HG03196 (cell line): ENCODE data around the gene DHX8.

Experiments
- ATAC-seq: cut with Tn5 transposase; IDR thresholded peaks from one replicate; pipeline ENCODE4 v1.9.1; 2021; ENCODE audit not compliant: unreplicated experiment

The DHX8 gene

GRCh38 chr17:43572368-43572980 lies 88.7 kb downstream of the DHX8 start:
- ATAC-seq, result no peak

- ATAC-seq, result no peak
Observed at GRCh38 chr17:43573579-43574321, 90.0 kb downstream of the DHX8 start.

- ATAC-seq, result no peak
Observed at GRCh38 chr17:43574348-43574747, 90.6 kb downstream of the DHX8 start.

- no peak for ATAC-seq
Observed at GRCh38 chr17:43574896-43575525, 91.2 kb downstream of the DHX8 start.
